GM12801 (cell line): Measurements from ENCODE around the gene TTC7B.

Source experiments
- CTCF ChIP-seq: IDR thresholded peaks from one replicate; pipeline ENCODE4 v1.5.1; 2011; ENCODE audit warnings: control low read depth; ENCODE audit not compliant: insufficient read length; ENCODE audit errors: extremely low read depth

Gene TTC7B

DNA sequence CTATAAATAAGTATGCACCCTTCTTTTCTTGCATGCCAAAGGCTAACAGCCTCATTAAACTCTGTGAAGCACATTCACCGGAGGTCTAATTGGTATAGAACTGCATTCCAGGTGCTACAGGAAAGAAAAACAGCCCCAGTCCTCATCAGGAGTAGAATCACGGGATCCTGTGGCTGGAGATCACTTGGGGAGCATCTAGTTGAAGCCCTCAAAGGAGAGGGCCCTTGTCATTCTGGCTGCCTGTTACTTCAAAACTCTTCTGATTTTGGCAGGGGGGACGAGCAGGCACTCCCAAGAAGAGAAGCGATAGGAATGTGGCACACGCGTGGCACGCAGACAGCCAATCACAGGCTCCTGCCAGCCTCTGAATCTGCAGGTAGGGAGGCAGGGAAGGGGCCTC is 154.4 kb downstream of the TTC7B start:
- TF ChIP-seq CTCF: no peak

DNA sequence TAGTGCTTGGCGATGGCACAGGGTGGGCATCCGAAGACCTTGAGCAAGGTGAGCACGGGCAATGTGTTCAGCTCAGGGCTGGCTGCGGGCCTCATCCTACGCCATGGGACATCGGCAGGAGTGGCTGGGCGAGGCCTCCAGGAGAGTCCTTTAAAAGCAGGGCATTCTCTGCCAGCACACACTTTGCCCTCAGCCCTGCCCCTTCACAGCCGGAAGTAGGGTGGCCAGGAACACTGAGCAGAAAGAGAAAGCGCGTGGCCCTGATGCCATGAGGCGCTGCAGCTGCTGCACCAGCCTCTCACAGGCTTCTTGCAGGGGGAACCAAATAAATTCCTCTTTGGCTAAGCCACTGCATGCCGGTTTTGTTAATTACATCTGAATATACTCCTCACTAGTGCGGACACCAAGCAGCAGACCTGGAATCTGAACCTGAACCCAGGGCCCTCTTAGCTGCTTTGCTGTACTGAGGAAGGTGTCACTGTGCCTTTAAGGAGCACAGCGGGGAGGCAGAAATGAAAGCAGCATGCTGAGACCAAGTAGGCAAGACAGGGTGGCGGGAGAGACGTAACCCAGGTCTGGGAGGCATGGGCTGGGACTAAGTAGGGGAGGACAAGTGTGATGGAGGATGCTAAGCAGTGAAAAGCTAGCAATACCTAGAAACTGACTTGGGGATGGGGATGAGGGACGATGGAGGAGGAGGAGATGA is 155.2 kb downstream of the TTC7B start:
- no peak for TF ChIP-seq CTCF

DNA sequence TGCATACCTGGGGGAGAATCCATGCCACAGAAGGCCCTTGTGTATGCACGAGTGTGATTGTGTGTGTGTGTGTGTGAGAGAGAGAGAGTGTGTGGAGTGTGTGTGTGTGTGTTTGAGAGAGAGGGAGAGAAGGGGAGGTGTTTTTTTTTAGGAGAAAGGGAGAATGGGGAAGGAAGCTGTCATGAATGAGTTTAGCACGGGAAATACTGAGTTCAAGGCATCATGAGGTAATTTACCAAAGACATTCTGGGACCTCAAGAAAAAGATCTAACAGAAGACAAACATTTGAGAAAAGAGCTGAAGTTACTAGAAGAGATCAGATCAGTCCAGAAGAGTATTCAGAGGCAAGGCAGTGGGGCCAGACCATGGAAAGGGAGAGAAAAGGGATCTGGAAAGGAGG is 157.1 kb downstream of the TTC7B start:
- TF ChIP-seq CTCF: no peak

DNA sequence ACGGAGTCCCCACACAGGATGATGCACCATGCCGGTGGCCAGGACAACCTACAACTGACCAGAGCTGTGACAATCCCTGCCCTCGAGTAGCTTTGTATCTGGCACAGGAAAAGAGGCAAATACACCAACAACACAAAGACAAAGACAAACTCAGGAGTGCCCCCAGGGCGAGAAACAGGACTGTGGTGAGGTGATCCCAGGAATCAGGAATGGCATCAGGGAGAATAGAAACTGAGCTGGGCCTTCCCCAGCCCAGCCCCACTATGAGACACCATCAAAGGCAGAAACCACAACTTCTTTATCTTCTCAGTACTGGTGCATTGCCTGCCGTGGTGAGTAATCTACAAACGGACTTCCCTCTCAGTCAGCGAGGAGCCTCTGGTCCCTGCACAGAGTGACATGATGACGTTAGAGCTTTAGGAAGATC is 157.7 kb downstream of the TTC7B start:
- TF ChIP-seq CTCF: no peak

- no peak for TF ChIP-seq CTCF
These were observed 159.3 kb downstream of the TTC7B start for GRCh38 chr14:90656973-90657372.

GRCh38 chr14:90655829-90656228 is 160.4 kb downstream of the TTC7B start:
- TF ChIP-seq CTCF: no peak

DNA sequence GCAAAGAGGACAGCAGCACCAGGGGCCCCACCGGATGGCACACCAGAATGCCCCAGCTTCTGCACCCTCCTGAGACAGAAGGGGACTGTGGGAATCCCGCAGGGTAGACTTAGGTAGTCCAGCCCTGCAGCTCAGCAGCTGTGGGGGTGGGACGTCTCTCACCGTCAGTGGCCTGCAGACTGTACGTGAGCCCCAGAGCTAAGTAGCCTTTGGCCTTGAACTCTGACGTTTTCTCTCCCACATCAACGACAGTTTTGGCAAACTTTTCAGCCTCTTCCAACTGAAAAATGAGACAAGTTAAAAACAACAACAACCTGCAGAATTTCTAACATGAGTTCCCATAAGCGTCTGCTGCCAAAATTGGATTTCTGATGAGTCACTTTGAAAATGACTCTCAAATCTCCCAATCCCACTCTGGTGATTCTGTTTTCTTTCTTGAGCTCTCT is 161.4 kb downstream of the TTC7B start:
- no peak for TF ChIP-seq CTCF
